SK-N-SH (cell line): ENCODE results near the gene WNK2. TPM values are rescaled to one million over a fixed set of nuclear protein-coding genes. Genes with fewer than 3 reads are reported as not detected.

Experiments
- CTCF ChIA-PET: fragments of 300-600, 350-600 bp; formaldehyde crosslinking; extraction: SDS; loops from one replicate; lab custom pipeline; 2021; lab: Yijun Ruan, JAX
- POLR2A ChIA-PET: fragments of 350-600 bp; sonication (Branson Sonifier 250); formaldehyde crosslinking; extraction: SDS; loops from one replicate; lab custom pipeline; 2020; ENCODE audit warnings: antibody characterized with exemption, inconsistent platforms; lab: Yijun Ruan, JAX
- DNase-seq: peaks from one replicate; pipeline ENCODE4 v3.0.0; 2012
- H2AFZ ChIP-seq: fragments of 200-600 bp; sonication (generic); 2 replicates; pipeline ENCODE4 v1.8.1; 2016; ENCODE audit warnings: antibody characterized with exemption, mild to moderate bottlenecking, low read depth
- H3F3A ChIP-seq: fragments of 200-600 bp; sonication (generic); replicated peaks from 2 replicates; pipeline ENCODE3; 2016; ENCODE audit warnings: antibody characterized with exemption, mild to moderate bottlenecking; ENCODE audit not compliant: insufficient read depth
- H3K27ac ChIP-seq, 2 experiments: fragments of 200-500 bp in 1 of 2; fragments of 200-600 bp in 1 of 2; sonication (Bioruptor generic) in 1 of 2; sonication (generic), shearing (Covaris generic) in 1 of 2; 2 replicates each; pipeline versions ENCODE4 v1.5.1 to v1.6.1; 2014 to 2016; ENCODE audit warnings: low read depth in 2 of 2, inconsistent platforms in 1 of 2, low read length in 1 of 2, mild to moderate bottlenecking in 1 of 2, mixed read lengths in 1 of 2
- H3K27me3 ChIP-seq: fragments of 200-600 bp; sonication (generic), shearing (Covaris generic); 2 replicates; pipeline ENCODE4 v1.6.1; 2016; ENCODE audit warnings: mixed run types; ENCODE audit not compliant: insufficient read depth
- H3K36me3 ChIP-seq, 2 experiments: fragments of 200-500 bp in 1 of 2; fragments of 200-600 bp in 1 of 2; sonication (Bioruptor generic) in 1 of 2; sonication (generic) in 1 of 2; replicated peaks in 1 of 2; 2 replicates each; pipeline versions ENCODE3 to v1.5.1; 2014 to 2016; ENCODE audit warnings: low read length in 1 of 2, mild to moderate bottlenecking in 1 of 2; ENCODE audit not compliant: insufficient read depth in 2 of 2, control insufficient read depth in 1 of 2
- H3K4me1 ChIP-seq, 2 experiments: fragments of 200-500 bp in 1 of 2; fragments of 200-600 bp in 1 of 2; sonication (Bioruptor generic) in 1 of 2; sonication (generic), shearing (Covaris generic) in 1 of 2; 2 replicates each; pipeline versions ENCODE4 v1.5.1 to v1.6.1; 2014 to 2016; ENCODE audit warnings: low read depth in 1 of 2, low read length in 1 of 2, mixed run types in 1 of 2; ENCODE audit not compliant: insufficient read depth in 2 of 2, control insufficient read depth in 1 of 2
- H3K4me2 ChIP-seq: fragments of 200-600 bp; sonication (generic), shearing (Covaris generic); 2 replicates; pipeline ENCODE4 v1.6.1; 2017; ENCODE audit warnings: mixed run types
- H3K4me3 ChIP-seq, 2 experiments: fragments of 200-500 bp in 1 of 2; fragments of 200-600 bp in 1 of 2; sonication (Bioruptor generic) in 1 of 2; sonication (generic), shearing (Covaris generic) in 1 of 2; 2 replicates each; pipeline versions ENCODE4 v1.5.1 to v1.8.1; 2014 to 2016; ENCODE audit warnings: low read depth in 2 of 2, inconsistent platforms in 1 of 2, low read length in 1 of 2, mild to moderate bottlenecking in 1 of 2, mixed read lengths in 1 of 2, moderate library complexity in 1 of 2
- H3K79me2 ChIP-seq: fragments of 200-600 bp; sonication (generic); 2 replicates; pipeline ENCODE4 v1.8.1; 2017; ENCODE audit warnings: mild to moderate bottlenecking; ENCODE audit not compliant: insufficient read depth
- H3K9ac ChIP-seq: fragments of 200-600 bp; sonication (generic); 2 replicates; pipeline ENCODE4 v1.6.1; 2017; ENCODE audit warnings: mixed run types
- H3K9me2 ChIP-seq: fragments of 200-600 bp; sonication (generic); 2 replicates; pipeline ENCODE4 v1.6.1; 2017; ENCODE audit warnings: mixed run types
- H3K9me3 ChIP-seq: fragments of 200-600 bp; sonication (generic); 2 replicates; pipeline ENCODE4 v1.6.1; 2017; ENCODE audit warnings: mixed run types, mild to moderate bottlenecking, moderate library complexity
- H4K20me1 ChIP-seq: fragments of 200-600 bp; sonication (generic); 2 replicates; pipeline ENCODE4 v1.6.1; 2017; ENCODE audit warnings: mild to moderate bottlenecking, mixed run types; ENCODE audit not compliant: insufficient read depth
- CHD2 ChIP-seq: fragments of 150-350 bp; IDR thresholded peaks from 2 replicates; pipeline ENCODE4 v1.6.1; 2018; ENCODE audit warnings: low read length; ENCODE audit not compliant: partially characterized antibody
- GATA2 ChIP-seq: sonication (generic); formaldehyde crosslinking; IDR thresholded peaks from 2 replicates; pipeline ENCODE4 v1.5.0; 2020; ENCODE audit warnings: mild to moderate bottlenecking, missing genetic modification reagents
- IRF3 ChIP-seq: fragments of 150-350 bp; IDR thresholded peaks from 2 replicates; pipeline ENCODE4 v1.6.1; 2016; ENCODE audit warnings: mild to moderate bottlenecking, low read depth, low read length
- MAX ChIP-seq: IDR thresholded peaks from 2 replicates; pipeline ENCODE4 v1.4.0; 2012; ENCODE audit warnings: low read depth
- NRF1 ChIP-seq: IDR thresholded peaks from 2 replicates; pipeline ENCODE4 v1.6.1; 2012; ENCODE audit warnings: low read depth, mild to moderate bottlenecking, low read length
- POLR2AphosphoS5 ChIP-seq: IDR thresholded peaks from 2 replicates; pipeline ENCODE4 v1.6.1; 2012; ENCODE audit warnings: low read depth, low read length
- RFX5 ChIP-seq: IDR thresholded peaks from 2 replicates; pipeline ENCODE4 v1.6.1; 2012; ENCODE audit warnings: mild to moderate bottlenecking, improper control_type of control experiment, low read length
- WGBS: methylation state at CpG from one replicate; pipeline ENCODE4 v1.1.6; 2017; ENCODE audit warnings: low lambda C conversion rate; 5-methylcytosine and 5-hydroxymethylcytosine counted together
- polyA plus RNA-seq, 3 experiments: library from polyadenylated mRNA; depleted of rRNA; stranded (reverse); fragments of >200 nt; gene quantifications; 2 replicates each; pipeline ENCODE4 v1.2.3, GENCODE V29; 2012
- TF ChIP-seq, protein P1 (sequence below): IDR thresholded peaks from 2 replicates; pipeline ENCODE4; 2012

Gene WNK2
- polyA plus RNA-seq, 1 of the 3 experiments (the other 2 are of a cell fraction), result 0.12 TPM

DNA sequence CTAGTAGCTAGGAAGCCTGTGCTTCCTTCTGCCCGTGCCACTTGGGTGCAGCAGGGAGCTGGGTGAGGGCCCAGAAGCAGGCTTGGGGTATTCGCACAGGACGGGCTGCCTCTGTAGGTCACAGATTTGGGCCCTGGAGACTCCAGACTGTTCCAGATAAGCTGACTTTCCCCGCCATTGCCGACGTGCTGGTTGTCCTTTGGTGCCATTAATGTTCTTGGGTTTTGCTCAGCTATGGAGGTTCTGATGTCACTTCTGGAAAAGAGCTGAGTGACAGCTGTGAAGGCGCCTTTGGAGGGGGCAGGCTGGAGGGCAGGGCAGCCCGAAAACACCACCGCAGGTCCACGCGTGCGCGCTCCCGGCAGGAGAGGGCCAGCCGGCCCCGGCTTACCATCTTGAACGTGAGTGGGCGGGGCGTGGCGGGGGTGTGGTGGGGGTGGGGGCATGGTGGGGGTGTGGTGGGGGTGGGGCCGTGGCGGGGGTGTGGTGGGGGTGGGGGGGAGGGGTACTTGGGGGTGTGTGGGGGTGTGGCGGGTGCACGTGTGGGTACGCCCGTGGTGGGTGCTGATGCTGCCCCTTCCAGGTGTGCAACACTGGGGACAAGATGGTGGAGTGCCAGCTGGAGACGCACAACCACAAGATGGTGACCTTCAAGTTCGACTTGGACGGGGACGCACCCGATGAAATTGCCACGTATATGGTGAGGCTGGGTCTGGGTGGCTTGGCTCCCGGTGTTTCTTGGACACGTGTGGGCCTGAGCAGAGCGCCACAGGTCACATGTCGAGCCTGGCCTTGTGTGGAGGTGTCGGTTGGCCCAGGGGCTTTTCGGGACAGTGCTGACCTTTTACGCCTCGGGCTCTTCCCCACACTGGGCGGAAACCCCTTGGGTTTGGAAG lies 79.6 kb downstream of the WNK2 start:
- Histone ChIP-seq H3F3A (no peaks in the 10 kb centered on the region), H3K4me3 (no peak overlapping the region), H4K20me1 (no peaks in the 10 kb centered on the region), H3K4me1 (no peaks in the 10 kb centered on the region), H3K79me2 (no peaks in the 10 kb centered on the region), H3K27ac (no peak overlapping the region), H3K9ac (no peak overlapping the region), H3K9me3 (no peaks in the 10 kb centered on the region), H3K4me2 (no peak overlapping the region), H3K9me2 (no peaks in the 10 kb centered on the region), H2AFZ (no peak overlapping the region), H3K27me3 (no peaks in the 10 kb centered on the region), H3K36me3 (no peaks in the 10 kb centered on the region)
- TF ChIP-seq IRF3, result no peak
- WGBS, result 88% methylated on average over 20 of the region's 41 CpGs
- POLR2A ChIA-PET, result no interaction called here
- CTCF ChIA-PET, result interaction anchor here (0.6 to 1.1 kb wide), 2 partner anchors 16 to 109 kb away, joined by 3 read pairs; no protein-coding TSS in a partner anchor
- DNase-seq, result peak; percentile 40

DNA sequence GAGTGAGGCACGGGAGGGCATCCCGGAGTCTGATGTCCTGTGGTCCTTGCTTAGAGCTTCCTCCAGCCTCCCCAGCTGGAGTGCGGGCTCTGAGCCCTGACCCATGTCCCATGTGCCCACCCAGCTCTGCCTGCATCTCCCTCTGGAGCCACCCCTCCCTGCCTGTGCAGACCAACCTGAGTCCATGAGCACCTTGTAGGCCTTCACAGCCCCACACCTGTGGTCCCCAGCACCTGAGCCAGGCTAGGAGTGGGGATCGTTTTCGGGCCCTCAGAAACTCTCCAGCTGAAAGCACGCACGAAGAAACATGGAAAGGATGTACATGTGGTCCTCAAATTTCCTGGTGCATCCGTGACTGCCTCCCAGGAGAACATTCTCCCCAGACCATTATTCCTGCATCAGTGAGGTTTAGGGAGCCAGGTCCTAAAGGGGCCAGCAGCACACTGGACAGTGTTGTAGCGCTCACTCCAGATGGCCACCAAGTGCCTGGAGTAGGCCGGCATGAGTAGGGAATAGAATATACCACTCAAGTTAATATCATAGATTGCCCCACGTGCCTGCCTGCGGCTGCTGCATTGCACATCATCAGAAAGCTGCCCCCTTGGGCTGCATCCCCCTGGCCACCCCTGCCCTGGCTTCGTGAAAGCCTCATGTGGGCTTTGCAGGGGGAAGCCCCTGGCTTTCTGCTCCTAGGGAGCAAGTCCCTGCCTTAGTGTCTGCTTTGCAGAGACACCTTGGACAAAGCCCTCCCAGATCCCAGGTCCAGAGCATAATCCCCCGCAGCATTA lies 80.6 kb downstream of the WNK2 start:
- TF ChIP-seq MAX (no peak), POLR2AphosphoS5 (no peak), CHD2 (no peak), GATA2 (CRISPR knock-in tag) (no peak), RFX5 (no peak), NRF1 (no peak)
- TF ChIP-seq, protein P1, sequence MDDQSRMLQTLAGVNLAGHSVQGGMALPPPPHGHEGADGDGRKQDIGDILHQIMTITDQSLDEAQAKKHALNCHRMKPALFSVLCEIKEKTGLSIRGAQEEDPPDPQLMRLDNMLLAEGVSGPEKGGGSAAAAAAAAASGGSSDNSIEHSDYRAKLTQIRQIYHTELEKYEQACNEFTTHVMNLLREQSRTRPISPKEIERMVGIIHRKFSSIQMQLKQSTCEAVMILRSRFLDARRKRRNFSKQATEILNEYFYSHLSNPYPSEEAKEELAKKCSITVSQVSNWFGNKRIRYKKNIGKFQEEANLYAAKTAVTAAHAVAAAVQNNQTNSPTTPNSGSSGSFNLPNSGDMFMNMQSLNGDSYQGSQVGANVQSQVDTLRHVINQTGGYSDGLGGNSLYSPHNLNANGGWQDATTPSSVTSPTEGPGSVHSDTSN, result no peak
- DNase-seq, result peak; percentile 21
- Histone ChIP-seq H3F3A (no peaks in the 10 kb centered on the region), H3K9me2 (no peaks in the 10 kb centered on the region), H2AFZ (no peak overlapping the region), H3K4me1 (no peaks in the 10 kb centered on the region), H3K36me3 (peaks cover 0 to 3% of the 10 kb centered on the region in 2 experiments), H3K9ac (no peak overlapping the region), H3K79me2 (no peaks in the 10 kb centered on the region), H3K9me3 (no peaks in the 10 kb centered on the region), H3K4me2 (no peak overlapping the region), H4K20me1 (no peaks in the 10 kb centered on the region), H3K27ac (no peak overlapping the region), H3K27me3 (no peaks in the 10 kb centered on the region), H3K4me3 (no peak overlapping the region)
- WGBS, result 64% methylated on average over 13 of the region's 14 CpGs
- ChIA-PET POLR2A (no interaction called here), CTCF (interaction anchor here (0.6 to 0.8 kb wide), 2 partner anchors 87 to 110 kb away, joined by 3 read pairs; no protein-coding TSS in a partner anchor)
